ENCODE measurements around the gene KRT23.

DNA sequence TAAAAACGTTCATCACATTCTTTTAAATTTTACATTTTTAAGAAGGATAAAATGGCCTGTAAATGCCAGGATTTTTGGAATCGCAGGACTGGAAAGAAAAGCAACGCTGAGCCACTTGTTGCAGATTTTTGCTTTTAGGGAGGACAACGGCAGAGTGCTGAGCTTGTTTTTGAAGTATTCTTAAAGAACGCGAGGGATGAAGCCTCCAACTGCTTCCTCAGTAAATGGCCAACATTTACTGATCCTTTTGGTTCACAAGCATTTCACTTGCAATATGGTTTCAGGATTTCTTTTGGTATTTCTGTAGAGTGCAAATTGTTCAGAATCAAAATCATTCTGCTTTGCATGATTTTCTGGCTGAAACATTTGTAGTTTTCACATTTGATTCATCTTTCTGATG is 2.8 kb upstream of the KRT23 start:
- TF ChIP-seq YY1 (IDR thresholded peaks at IDR 0.05; ENCODE audit: insufficient read depth, insufficient read length) (no peak), ZNF274 (IDR thresholded peaks at IDR 0.05; ENCODE audit: low read depth, low read length) (no peak), SUZ12 (IDR thresholded peaks at IDR 0.05; ENCODE audit: extremely low read depth, insufficient read depth, insufficient read length) (no peak)
